ENCODE results near the gene CCDC141. TPM values are rescaled to one million over a fixed set of nuclear protein-coding genes. Genes with fewer than 3 reads are reported as not detected.

Gene CCDC141
- total RNA-seq, 4 donors from 2014 or later: 4.3 to 8.1 (median 6.1) TPM

GRCh38 chr2:179036353-179036905 is 13.5 kb downstream of the CCDC141 start:
- no peaks in the 10 kb centered on the region for H3K9me3 ChIP-seq
- no peaks in the 10 kb centered on the region for H3K36me3 ChIP-seq
- DNase-seq: no peak
- H3K4me3 ChIP-seq (replicated peaks in 1 of 3): no peak overlapping the region
- no peak for TF ChIP-seq CTCF (IDR thresholded peaks at IDR 0.05)
- no peak for TF ChIP-seq POLR2A (IDR thresholded peaks at IDR 0.05)
- intact Hi-C loops (cut with DNase I): no loop called here
- H3K27ac ChIP-seq: no peak overlapping the region
- no peaks in the 10 kb centered on the region for H3K27me3 ChIP-seq
- 81 to 85% methylated on average over 4 of the region's 4 CpGs for WGBS, 2 donors
- H3K4me1 ChIP-seq: no peaks in the 10 kb centered on the region

- intact Hi-C loops (cut with DNase I): no loop called here
- H3K27me3 ChIP-seq: no peaks in the 10 kb centered on the region
- H3K4me3 ChIP-seq (replicated peaks in 1 of 3): no peak overlapping the region
- H3K27ac ChIP-seq: no peak overlapping the region
- H3K9me3 ChIP-seq: no peaks in the 10 kb centered on the region
- no peaks in the 10 kb centered on the region for H3K36me3 ChIP-seq
- WGBS, 2 donors: 16 to 35% methylated on average over 2 of the region's 2 CpGs
- no peaks in the 10 kb centered on the region for H3K4me1 ChIP-seq
- no peak for TF ChIP-seq POLR2A (IDR thresholded peaks at IDR 0.05)
- no peak for TF ChIP-seq CTCF (IDR thresholded peaks at IDR 0.05)
- DNase-seq: no peak
Observed at GRCh38 chr2:179031731-179032408, 18.1 kb downstream of the CCDC141 start.

GRCh38 chr2:179024445-179024844 is 25.5 kb downstream of the CCDC141 start:
- H3K4me3 ChIP-seq (replicated peaks in 1 of 3): no peak overlapping the region
- H3K36me3 ChIP-seq: no peaks in the 10 kb centered on the region
- H3K4me1 ChIP-seq: no peaks in the 10 kb centered on the region
- TF ChIP-seq POLR2A (IDR thresholded peaks at IDR 0.05): no peak
- TF ChIP-seq CTCF (IDR thresholded peaks at IDR 0.05): no peak
- no peaks in the 10 kb centered on the region for H3K9me3 ChIP-seq
- intact Hi-C loops (cut with DNase I): no loop called here
- no peak for DNase-seq
- WGBS, 2 donors: 78 to 81% methylated on average over 2 of the region's 2 CpGs
- H3K27me3 ChIP-seq: no peaks in the 10 kb centered on the region
- no peak overlapping the region for H3K27ac ChIP-seq

GRCh38 chr2:179022685-179023084 is 27.3 kb downstream of the CCDC141 start:
- H3K4me1 ChIP-seq: no peaks in the 10 kb centered on the region
- TF ChIP-seq POLR2A (IDR thresholded peaks at IDR 0.05): no peak
- no peak for TF ChIP-seq CTCF (IDR thresholded peaks at IDR 0.05)
- WGBS, 2 donors: 85 to 92% methylated on average over 5 of the region's 5 CpGs
- no peak overlapping the region for H3K4me3 ChIP-seq (replicated peaks in 1 of 3)
- no peaks in the 10 kb centered on the region for H3K9me3 ChIP-seq
- intact Hi-C loops (cut with DNase I): no loop called here
- no peak overlapping the region for H3K27ac ChIP-seq
- no peaks in the 10 kb centered on the region for H3K27me3 ChIP-seq
- no peak for DNase-seq
- H3K36me3 ChIP-seq: no peaks in the 10 kb centered on the region

- intact Hi-C loops (cut with DNase I): no loop called here
- TF ChIP-seq CTCF (IDR thresholded peaks at IDR 0.05) (no peak), POLR2A (IDR thresholded peaks at IDR 0.05) (no peak)
- Histone ChIP-seq H3K27me3 (no peaks in the 10 kb centered on the region), H3K4me1 (no peaks in the 10 kb centered on the region), H3K4me3 (replicated peaks in 1 of 3) (no peak overlapping the region), H3K9me3 (no peaks in the 10 kb centered on the region), H3K36me3 (no peaks in the 10 kb centered on the region), H3K27ac (no peak overlapping the region)
- no peak for DNase-seq
- WGBS, 2 donors: 55 to 59% methylated on average over 2 of the region's 2 CpGs
Observed at GRCh38 chr2:179021258-179021657, 28.7 kb downstream of the CCDC141 start.
